Measurements from ENCODE around the gene AMIGO3. TPM values are rescaled to one million over a fixed set of nuclear protein-coding genes. Genes with fewer than 3 reads are reported as not detected.

AMIGO3 gene
- total and polyA plus RNA-seq, 10 of the 15 experiments (the other 5 are each of a cell fraction or from before 2014, with no cell fraction given), result 0.07 to 1.3 (median 0.44) TPM; not detected in 3

DNA sequence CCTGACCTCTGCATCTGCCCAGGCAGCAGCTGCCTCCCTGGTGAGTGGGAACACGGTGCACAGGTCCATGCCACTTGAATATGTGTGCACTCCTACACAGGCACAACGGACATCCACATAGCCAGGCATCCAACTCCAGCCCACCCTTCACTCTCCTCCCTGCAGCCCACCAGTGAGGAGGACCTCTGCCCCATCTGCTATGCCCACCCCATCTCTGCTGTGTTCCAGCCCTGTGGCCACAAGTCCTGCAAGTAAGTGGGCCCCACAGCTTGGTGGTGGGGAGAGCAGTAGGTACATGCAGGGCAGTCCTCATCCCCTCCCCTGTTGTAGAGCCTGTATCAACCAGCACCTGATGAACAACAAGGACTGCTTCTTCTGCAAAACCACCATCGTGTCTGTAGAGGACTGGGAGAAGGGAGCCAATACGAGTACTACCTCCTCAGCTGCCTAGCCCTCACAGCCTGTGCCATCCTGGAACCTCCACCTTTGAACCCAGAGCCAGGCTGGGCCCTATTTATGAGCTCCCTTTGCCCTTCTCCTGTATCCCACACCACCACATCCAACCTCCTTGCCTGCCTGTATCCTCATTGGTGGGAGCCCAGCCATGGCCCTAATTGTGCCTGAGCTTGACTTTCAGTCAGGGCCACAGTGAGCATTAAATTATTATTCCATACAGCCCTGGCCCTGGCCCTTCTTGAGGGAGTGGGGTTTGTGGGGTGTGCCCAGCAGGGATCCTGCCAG lies 1.5 kb upstream of the AMIGO3 start:
- Histone ChIP-seq H3K4me2 (ENCODE audit: control insufficient read depth, insufficient read depth) (no peak overlapping the region), H4K20me1 (ENCODE audit: control insufficient read depth, insufficient read depth) (no peaks in the 10 kb centered on the region), H3K4me3 (no peak overlapping the region), H2AFZ (ENCODE audit: control insufficient read depth, low read depth, low read length) (no peak overlapping the region), H3K36me3 (ENCODE audit: control insufficient read depth in 2 of 2, insufficient read depth in 2 of 2, low read length in 1 of 2) (peaks cover 3 to 9% of the 10 kb centered on the region in 2 experiments; a peak in 3 of 4 replicates), H3K4me1 (ENCODE audit: control insufficient read depth, insufficient read depth, low read length) (peaks cover 21% of the 10 kb centered on the region), H3K9ac (ENCODE audit: control insufficient read depth, insufficient read depth, low read length) (no peak overlapping the region), H3K27me3 (replicated peaks in 1 of 2; ENCODE audit: control insufficient read depth in 2 of 2, insufficient read depth in 2 of 2, low read length in 1 of 2) (no peaks in the 10 kb centered on the region), H3K79me2 (ENCODE audit: control insufficient read depth, insufficient read depth, low read length) (peaks cover 20% of the 10 kb centered on the region), H3K9me3 (replicated peaks; ENCODE audit: control insufficient read depth, insufficient read depth, low read length) (no peaks in the 10 kb centered on the region; the same call in 2 of the 3 replicates), H3K27ac (ENCODE audit: control insufficient read depth, insufficient read depth) (no peak overlapping the region)
- ChIA-PET CTCF (interaction anchor here (1.3 to 1.9 kb wide), 2 partner anchors 118 to 183 kb away, joined by 4 to 8 read pairs; no protein-coding TSS in a partner anchor), POLR2A (interaction anchor here (0.6 kb wide), 1 partner anchor 351 kb away, joined by 3 read pairs; no protein-coding TSS in a partner anchor), SMC1A (ENCODE audit: uncharacterized antibody, unreplicated experiment) (no interaction called here), RAD21 (ENCODE audit: unreplicated experiment) (interaction anchor here (0.5 kb wide), 1 partner anchor 254 kb away, joined by 4 read pairs; no protein-coding TSS in a partner anchor)
- no peak for DNase-seq (ENCODE audit: low read depth, low spot score)
- ATAC-seq, result no peak
- WGBS (ENCODE audit: insufficient coverage, insufficient replicate concordance, low lambda C conversion rate, missing lambda C conversion rate), result 68% methylated on average over 4 of the region's 4 CpGs
- no peak for FAIRE-seq
- no TSS peak for BruUV-seq (replicated peaks)
- intact Hi-C loops (cut with micrococcal nuclease; ENCODE audit: unreplicated experiment), result loop anchor here (5.0 kb wide), 2 partner anchors 66 to 116 kb away; partner anchors contain the start of gene IP6K1
- TF ChIP-seq POLR2AphosphoS5 (IDR thresholded peaks at IDR 0.05; ENCODE audit: low read length) (peak; percentile 63; the same call in 1 of the 2 replicates), POLR2A (IDR thresholded peaks at IDR 0.05; ENCODE audit: low read depth, low read length) (peak; percentile 75), GATAD2B (conservative IDR thresholded peaks at IDR 0.05; ENCODE audit: low read depth) (no peak), SMAD5 (IDR thresholded peaks at IDR 0.05; ENCODE audit: low read depth) (0 out of 2 replicates have a peak, but pooled peaks have one; percentile 55), MTA3 (IDR thresholded peaks at IDR 0.05; ENCODE audit: borderline replicate concordance, low read length) (0 out of 2 replicates have a peak, but pooled peaks have one; percentile 62), ZSCAN29 (IDR thresholded peaks at IDR 0.05) (no peak)
- in situ Hi-C loops (cut with MboI), result no loop called here

DNA sequence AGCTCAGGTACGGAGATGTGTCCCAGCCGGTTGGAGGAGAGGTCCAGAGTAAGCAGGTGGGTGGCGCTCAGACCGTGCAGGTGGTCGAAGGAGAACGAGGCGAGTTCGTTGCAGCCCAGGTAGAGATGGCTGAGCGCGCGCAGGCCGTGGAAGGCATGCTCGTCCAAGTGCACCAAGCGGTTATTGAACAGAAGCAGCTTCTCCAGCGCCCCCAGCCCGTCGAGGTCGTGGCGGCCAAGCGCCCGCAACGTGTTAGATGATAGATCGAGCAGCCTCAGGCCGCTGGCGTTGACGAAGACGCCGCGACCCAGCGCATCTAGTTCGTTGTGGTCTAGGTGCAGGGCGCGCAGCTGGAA lies 648 bp downstream of the AMIGO3 start:
- intact Hi-C loops (cut with micrococcal nuclease; ENCODE audit: unreplicated experiment) (no loop called here), in situ Hi-C loops (cut with MboI) (no loop called here)
- 45% methylated on average over 33 of the region's 33 CpGs for WGBS (ENCODE audit: insufficient coverage, insufficient replicate concordance, low lambda C conversion rate, missing lambda C conversion rate)
- peaks cover 18% of the 10 kb centered on the region for H3K79me2 ChIP-seq (ENCODE audit: control insufficient read depth, insufficient read depth, low read length)
- ChIA-PET SMC1A (ENCODE audit: uncharacterized antibody, unreplicated experiment) (no interaction called here), CTCF (interaction anchor here (0.5 to 1.9 kb wide), 7 partner anchors 43 to 253 kb away, joined by 3 to 8 read pairs (median 3); partner anchors contain the start of gene CDHR4), RAD21 (ENCODE audit: unreplicated experiment) (interaction anchor here (1.3 to 1.4 kb wide), 2 partner anchors 85 to 179 kb away, joined by 3 read pairs; partner anchors contain the start of gene INKA1), POLR2A (interaction anchor here (0.6 kb wide), 1 partner anchor 1907 kb away, joined by 5 read pairs; no protein-coding TSS in a partner anchor)
- peaks cover 3 to 9% of the 10 kb centered on the region in 2 experiments; a peak in 3 of 4 replicates for H3K36me3 ChIP-seq (ENCODE audit: control insufficient read depth in 2 of 2, insufficient read depth in 2 of 2, low read length in 1 of 2)
- H3K27me3 ChIP-seq (replicated peaks in 1 of 2; ENCODE audit: control insufficient read depth in 2 of 2, insufficient read depth in 2 of 2, low read length in 1 of 2), result no peaks in the 10 kb centered on the region
- no peak for ATAC-seq
- H3K4me3 ChIP-seq, result no peak overlapping the region; the same call in 1 of the 2 replicates
- peaks cover 14% of the 10 kb centered on the region for H3K4me1 ChIP-seq (ENCODE audit: control insufficient read depth, insufficient read depth, low read length)
- TF ChIP-seq RUNX3 (IDR thresholded peaks at IDR 0.05; ENCODE audit: low read length) (0 out of 2 replicates have a peak, but pooled peaks have one; percentile 3), NFYA (IDR thresholded peaks at IDR 0.05; ENCODE audit: borderline replicate concordance, low read depth, low read length) (no peak)
- H2AFZ ChIP-seq (ENCODE audit: control insufficient read depth, low read depth, low read length), result no peak overlapping the region; the same call in 1 of the 2 replicates
- H3K9ac ChIP-seq (ENCODE audit: control insufficient read depth, insufficient read depth, low read length), result peak overlapping the region; percentile 30; the same call in 1 of the 2 replicates
- no peak for FAIRE-seq
- H4K20me1 ChIP-seq (ENCODE audit: control insufficient read depth, insufficient read depth), result no peaks in the 10 kb centered on the region
- no peaks in the 10 kb centered on the region; the same call in 2 of the 3 replicates for H3K9me3 ChIP-seq (replicated peaks; ENCODE audit: control insufficient read depth, insufficient read depth, low read length)
- no peak overlapping the region for H3K27ac ChIP-seq (ENCODE audit: control insufficient read depth, insufficient read depth)
- no peak for DNase-seq (ENCODE audit: low read depth, low spot score)
- no TSS peak for BruUV-seq (replicated peaks)
- peak overlapping the region; percentile 95 for H3K4me2 ChIP-seq (ENCODE audit: control insufficient read depth, insufficient read depth)

Data from GM12878 (cell line).